Stomach smooth muscle (tissue), 2 donors: ENCODE data around the gene TOPAZ1.

Source experiments
- H3K27ac ChIP-seq: one replicate; pipeline ENCODE4 v1.7.0; 2013; ENCODE audit warnings: mild to moderate bottlenecking, low read length, inconsistent platforms
- H3K27me3 ChIP-seq, 2 donors: one replicate each; pipeline ENCODE4 v1.7.0; 2013; ENCODE audit warnings: low read length in 2 of 2; ENCODE audit not compliant: insufficient read depth in 2 of 2, control insufficient read depth in 1 of 2
- H3K36me3 ChIP-seq, 2 donors: one replicate each; pipeline ENCODE4 v1.7.0; 2013; ENCODE audit warnings: low read length in 2 of 2; ENCODE audit not compliant: control insufficient read depth in 2 of 2, insufficient read depth in 2 of 2
- H3K4me1 ChIP-seq: one replicate; pipeline ENCODE4 v1.7.0; 2013; ENCODE audit warnings: low read length; ENCODE audit not compliant: control insufficient read depth, insufficient read depth
- H3K4me3 ChIP-seq, 2 donors: one replicate each; pipeline ENCODE4 v1.7.0; 2013; ENCODE audit warnings: low read length in 2 of 2
- H3K9ac ChIP-seq, 2 donors: one replicate each; pipeline ENCODE4 v1.7.0; 2013; ENCODE audit warnings: low read length in 2 of 2, mild to moderate bottlenecking in 1 of 2
- H3K9me3 ChIP-seq, 2 donors: one replicate each; pipeline ENCODE4 v1.7.0; 2013; ENCODE audit warnings: low read length in 2 of 2; ENCODE audit not compliant: control insufficient read depth in 2 of 2
- donor health status: healthy.
- donor health status: Pancreatic carcinoma.

Gene TOPAZ1

DNA sequence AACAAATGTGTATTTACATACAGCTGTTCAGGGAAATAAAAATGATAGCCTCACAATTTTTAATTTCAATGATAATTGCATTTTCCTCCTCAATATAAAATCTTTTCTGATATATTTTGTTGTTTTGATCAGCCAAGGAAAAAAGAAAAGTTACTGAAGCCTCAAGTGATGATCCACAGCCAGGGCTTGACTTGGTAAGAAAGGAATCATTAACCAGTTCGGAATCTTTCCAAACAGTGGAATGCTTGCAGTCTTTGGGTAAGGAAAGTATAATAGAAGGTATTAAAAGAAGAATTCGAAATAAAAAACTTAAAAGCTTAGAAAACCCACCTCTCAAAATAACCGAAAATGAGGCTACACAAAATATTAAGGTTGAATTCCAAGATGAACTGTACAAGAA, 1.0 kb downstream of the TOPAZ1 start:
- no peaks in the 10 kb centered on the region for H3K4me1 ChIP-seq
- no peak overlapping the region for H3K9ac ChIP-seq
- H3K4me3 ChIP-seq = no peak overlapping the region
- peaks cover 0 to 4% of the 10 kb centered on the region in 2 donors for H3K27me3 ChIP-seq
- H3K36me3 ChIP-seq = no peaks in the 10 kb centered on the region
- no peaks in the 10 kb centered on the region for H3K9me3 ChIP-seq
- no peak overlapping the region for H3K27ac ChIP-seq

- Histone ChIP-seq H3K4me3 (no peak overlapping the region), H3K9ac (no peak overlapping the region), H3K27me3 (no peaks in the 10 kb centered on the region), H3K36me3 (no peaks in the 10 kb centered on the region), H3K27ac (no peak overlapping the region), H3K9me3 (no peaks in the 10 kb centered on the region), H3K4me1 (no peaks in the 10 kb centered on the region)
Measured at GRCh38 chr3:44248152-44248551, 6.5 kb downstream of the TOPAZ1 start.

DNA sequence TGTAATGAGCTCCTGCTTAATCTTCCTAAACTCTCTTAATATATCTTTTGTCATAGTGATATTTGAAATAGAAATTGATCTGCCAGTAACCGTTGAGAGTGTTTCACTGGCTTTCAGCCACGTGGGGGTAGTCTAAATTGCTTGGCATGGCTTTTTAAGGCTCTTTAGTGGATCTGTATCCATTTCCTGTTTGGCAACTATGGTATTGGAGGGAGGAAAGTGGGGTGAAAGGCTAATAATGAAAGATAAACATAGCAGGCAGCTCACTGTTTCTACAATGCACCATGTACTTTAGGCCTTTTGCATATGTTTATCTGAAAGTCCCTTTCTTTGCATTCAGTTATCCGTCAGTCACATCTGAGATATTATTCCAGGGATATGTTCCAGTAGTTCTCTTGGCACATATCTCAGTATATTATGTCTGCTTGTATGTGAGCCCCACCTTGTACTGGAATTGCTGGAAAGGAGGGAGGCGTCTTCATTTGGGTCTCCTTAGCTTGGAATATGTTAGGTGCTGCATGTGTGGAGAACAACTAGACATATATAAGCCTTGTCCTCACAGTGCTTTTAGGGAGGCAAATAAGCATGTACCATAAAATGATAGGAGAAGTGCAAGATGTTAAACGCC, 10.8 kb downstream of the TOPAZ1 start:
- H3K27ac ChIP-seq = no peak overlapping the region
- H3K4me1 ChIP-seq = no peaks in the 10 kb centered on the region
- no peaks in the 10 kb centered on the region for H3K36me3 ChIP-seq
- no peak overlapping the region for H3K4me3 ChIP-seq
- H3K9ac ChIP-seq = no peak overlapping the region
- H3K27me3 ChIP-seq = no peaks in the 10 kb centered on the region
- no peaks in the 10 kb centered on the region for H3K9me3 ChIP-seq

- Histone ChIP-seq H3K9me3 (no peaks in the 10 kb centered on the region), H3K4me1 (no peaks in the 10 kb centered on the region), H3K9ac (no peak overlapping the region)
Measured at GRCh38 chr3:44259404-44259803, 17.7 kb downstream of the TOPAZ1 start.

DNA sequence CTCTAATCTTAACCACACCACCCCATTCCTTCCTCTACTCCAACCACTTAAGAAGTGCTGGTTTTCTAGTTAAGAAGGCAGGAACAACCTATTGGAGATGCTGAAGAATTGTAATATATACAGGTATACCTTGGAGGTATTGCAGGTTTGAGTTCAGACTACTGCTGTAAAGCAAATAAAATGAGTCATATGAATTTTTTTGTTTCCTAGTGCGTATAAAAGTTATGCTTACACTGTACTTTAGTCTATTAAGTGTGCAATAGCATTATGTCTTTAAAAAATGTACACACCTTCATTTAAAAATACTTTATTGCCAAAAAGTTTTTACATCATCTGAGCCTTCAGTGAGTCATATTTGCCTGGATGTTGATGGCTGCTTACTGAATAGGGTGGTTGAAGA, 22.5 kb downstream of the TOPAZ1 start:
- H3K4me1 ChIP-seq = no peaks in the 10 kb centered on the region
- H3K27ac ChIP-seq = no peak overlapping the region
- no peaks in the 10 kb centered on the region for H3K27me3 ChIP-seq
- no peak overlapping the region for H3K9ac ChIP-seq
- H3K9me3 ChIP-seq = no peaks in the 10 kb centered on the region
- H3K4me3 ChIP-seq = no peak overlapping the region
- no peaks in the 10 kb centered on the region for H3K36me3 ChIP-seq

More at GRCh38 chr3:44259404-44259803, 17.7 kb downstream of the TOPAZ1 start:
- H3K36me3 ChIP-seq = no peaks in the 10 kb centered on the region
- no peak overlapping the region for H3K4me3 ChIP-seq
- no peak overlapping the region for H3K27ac ChIP-seq
- H3K27me3 ChIP-seq = no peaks in the 10 kb centered on the region

DNA sequence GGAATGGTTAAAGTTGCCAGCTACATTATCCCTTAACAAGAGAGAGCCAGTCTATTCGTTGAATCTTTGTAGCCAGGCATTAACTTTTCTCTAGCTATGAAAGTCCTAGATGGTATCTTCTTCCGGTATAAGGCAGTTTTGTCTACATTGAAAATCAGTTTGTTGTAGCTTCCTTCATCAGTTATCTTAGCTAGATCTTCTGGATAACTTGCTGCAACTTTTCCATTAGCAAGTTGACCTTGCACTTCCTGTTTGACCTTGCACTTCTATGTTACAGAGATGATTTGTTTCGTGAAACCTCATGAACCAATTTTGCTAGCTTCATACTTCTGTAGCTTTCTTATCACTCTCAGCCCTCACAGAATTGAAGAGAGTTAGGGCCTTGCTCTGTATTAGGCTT, 24.1 kb downstream of the TOPAZ1 start:
- Histone ChIP-seq H3K27ac (no peak overlapping the region), H3K27me3 (no peaks in the 10 kb centered on the region)

DNA sequence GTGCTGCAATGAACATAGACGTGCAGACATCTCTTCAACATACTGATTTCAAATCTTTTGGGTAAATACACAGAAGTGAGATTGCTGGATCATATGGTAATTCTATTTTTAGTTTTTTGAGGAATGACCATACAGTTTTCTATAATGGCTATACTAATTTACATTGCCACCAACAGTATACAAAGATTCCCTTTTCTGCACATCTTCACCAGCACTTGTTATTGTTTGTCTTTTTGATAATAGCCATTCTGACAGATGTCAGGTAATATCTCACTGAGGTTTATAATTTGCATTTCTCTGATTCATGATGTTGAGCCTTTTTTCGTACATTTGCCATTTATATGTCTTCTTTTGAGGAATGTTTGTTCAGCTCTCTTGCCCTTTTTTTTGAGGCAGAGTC, 30.5 kb downstream of the TOPAZ1 start:
- no peak overlapping the region for H3K9ac ChIP-seq

More for the DNA sequence above, 24.1 kb downstream of the TOPAZ1 start:
- Histone ChIP-seq H3K36me3 (no peaks in the 10 kb centered on the region), H3K4me1 (no peaks in the 10 kb centered on the region), H3K9me3 (no peaks in the 10 kb centered on the region), H3K4me3 (no peak overlapping the region), H3K9ac (no peak overlapping the region)

DNA sequence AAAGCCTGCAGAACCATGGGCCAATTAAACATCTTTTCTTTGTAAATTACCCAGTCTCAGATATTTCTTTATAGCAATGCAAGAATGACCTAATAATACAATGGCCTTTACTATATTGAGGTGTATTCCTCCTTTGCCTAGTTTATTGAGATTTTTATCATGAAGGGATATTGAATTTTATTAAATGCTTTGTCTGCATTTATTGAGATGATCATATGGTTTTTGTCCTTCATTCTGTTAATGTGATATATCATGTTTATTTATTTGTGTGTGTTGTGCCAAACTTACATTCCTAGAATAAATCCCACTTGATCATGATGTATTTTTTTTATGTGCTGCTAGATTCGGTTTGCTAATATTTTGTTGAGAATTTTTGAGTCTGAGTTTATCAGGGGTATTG, 36.2 kb downstream of the TOPAZ1 start:
- Histone ChIP-seq H3K36me3 (no peaks in the 10 kb centered on the region), H3K9ac (no peak overlapping the region), H3K4me3 (no peak overlapping the region), H3K27ac (no peak overlapping the region), H3K27me3 (no peaks in the 10 kb centered on the region), H3K9me3 (no peaks in the 10 kb centered on the region), H3K4me1 (no peaks in the 10 kb centered on the region)

More for the DNA sequence above, 30.5 kb downstream of the TOPAZ1 start:
- H3K27ac ChIP-seq = no peak overlapping the region
- no peaks in the 10 kb centered on the region for H3K36me3 ChIP-seq
- no peaks in the 10 kb centered on the region for H3K4me1 ChIP-seq
- H3K27me3 ChIP-seq = no peaks in the 10 kb centered on the region
- H3K9me3 ChIP-seq = no peaks in the 10 kb centered on the region
- H3K4me3 ChIP-seq = no peak overlapping the region

- no peaks in the 10 kb centered on the region for H3K4me1 ChIP-seq
- H3K27me3 ChIP-seq = no peaks in the 10 kb centered on the region
- no peak overlapping the region for H3K9ac ChIP-seq
- no peaks in the 10 kb centered on the region for H3K9me3 ChIP-seq
- H3K36me3 ChIP-seq = no peaks in the 10 kb centered on the region
- no peak overlapping the region for H3K4me3 ChIP-seq
- H3K27ac ChIP-seq = no peak overlapping the region
Measured at GRCh38 chr3:44280077-44280476, 38.4 kb downstream of the TOPAZ1 start.

- no peaks in the 10 kb centered on the region for H3K36me3 ChIP-seq
- H3K9me3 ChIP-seq = no peaks in the 10 kb centered on the region
- no peak overlapping the region for H3K27ac ChIP-seq
- H3K27me3 ChIP-seq = no peaks in the 10 kb centered on the region
- H3K9ac ChIP-seq = no peak overlapping the region
- H3K4me3 ChIP-seq = no peak overlapping the region
- H3K4me1 ChIP-seq = no peaks in the 10 kb centered on the region
Measured at GRCh38 chr3:44280631-44281030, 38.9 kb downstream of the TOPAZ1 start.

DNA sequence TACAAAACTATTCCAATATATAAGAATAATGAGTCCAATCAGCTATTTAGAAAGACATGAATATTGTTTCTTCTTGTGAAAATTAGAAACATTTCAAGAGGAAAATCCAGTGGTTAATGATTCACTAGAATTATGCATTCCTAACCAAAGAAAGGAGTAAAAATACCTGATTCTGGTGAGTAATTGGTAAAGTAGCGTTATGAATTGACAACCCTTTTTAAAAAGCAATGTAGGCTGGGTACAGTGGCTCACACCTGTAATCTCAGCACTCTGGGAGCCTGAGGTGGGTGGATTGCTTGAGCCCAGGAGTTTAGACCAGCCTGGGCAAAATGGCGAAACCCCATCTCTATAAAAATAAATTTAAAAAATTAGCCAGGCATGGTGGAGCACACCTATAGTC, 43.3 kb downstream of the TOPAZ1 start:
- no peaks in the 10 kb centered on the region for H3K36me3 ChIP-seq
- H3K4me1 ChIP-seq = no peaks in the 10 kb centered on the region
- no peaks in the 10 kb centered on the region for H3K27me3 ChIP-seq
- no peak overlapping the region for H3K9ac ChIP-seq
- H3K27ac ChIP-seq = no peak overlapping the region
- H3K9me3 ChIP-seq = no peaks in the 10 kb centered on the region
- no peak overlapping the region for H3K4me3 ChIP-seq
